Body of pancreas (tissue), 4 donors: ENCODE results near the gene PPP1R13L.

Experiments
- POLR2A ChIP-seq, 3 donors: fragments of 450-650 bp; IDR thresholded peaks; one replicate each; pipeline ENCODE4 v1.6.1; 2016; ENCODE audit warnings: antibody characterized with exemption in 3 of 3, mild to moderate bottlenecking in 2 of 3
- TF ChIP-seq, protein P1 (sequence below), 7 experiments: fragments of 450-650 bp in 4 of 7; fragments of 200-600 bp in 3 of 7; sonication (generic) in 3 of 7; IDR thresholded peaks; one replicate each; pipeline ENCODE4 v1.5.1; 2016 to 2019; ENCODE audit warnings: antibody characterized with exemption in 7 of 7

GRCh38 chr19:45439190-45439568, 34.3 kb upstream of the PPP1R13L start:
- TF ChIP-seq, protein P1, sequence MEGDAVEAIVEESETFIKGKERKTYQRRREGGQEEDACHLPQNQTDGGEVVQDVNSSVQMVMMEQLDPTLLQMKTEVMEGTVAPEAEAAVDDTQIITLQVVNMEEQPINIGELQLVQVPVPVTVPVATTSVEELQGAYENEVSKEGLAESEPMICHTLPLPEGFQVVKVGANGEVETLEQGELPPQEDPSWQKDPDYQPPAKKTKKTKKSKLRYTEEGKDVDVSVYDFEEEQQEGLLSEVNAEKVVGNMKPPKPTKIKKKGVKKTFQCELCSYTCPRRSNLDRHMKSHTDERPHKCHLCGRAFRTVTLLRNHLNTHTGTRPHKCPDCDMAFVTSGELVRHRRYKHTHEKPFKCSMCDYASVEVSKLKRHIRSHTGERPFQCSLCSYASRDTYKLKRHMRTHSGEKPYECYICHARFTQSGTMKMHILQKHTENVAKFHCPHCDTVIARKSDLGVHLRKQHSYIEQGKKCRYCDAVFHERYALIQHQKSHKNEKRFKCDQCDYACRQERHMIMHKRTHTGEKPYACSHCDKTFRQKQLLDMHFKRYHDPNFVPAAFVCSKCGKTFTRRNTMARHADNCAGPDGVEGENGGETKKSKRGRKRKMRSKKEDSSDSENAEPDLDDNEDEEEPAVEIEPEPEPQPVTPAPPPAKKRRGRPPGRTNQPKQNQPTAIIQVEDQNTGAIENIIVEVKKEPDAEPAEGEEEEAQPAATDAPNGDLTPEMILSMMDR (IDR thresholded peaks at IDR 0.05), result no peak
- TF ChIP-seq POLR2A (IDR thresholded peaks at IDR 0.05), result no peak
